CD8-positive, alpha-beta memory T cell (primary cell): ENCODE data around the gene KRT25. TPM values are rescaled to one million over a fixed set of nuclear protein-coding genes. Genes with fewer than 3 reads are reported as not detected.
A peak's percentile ranks its signal among the peaks of the same experiment; 100 is the strongest.

Experiments
- CTCF ChIA-PET: fragments of 350-600 bp; sonication (Branson Sonifier 250); formaldehyde crosslinking; loops from one replicate; lab custom pipeline; 2021; ENCODE audit warnings: antibody characterized with exemption; lab: Charles Lee
- POLR2A ChIA-PET: fragments of 350-600 bp; sonication (Branson Sonifier 250); formaldehyde crosslinking; loops from one replicate; lab custom pipeline; 2021; ENCODE audit warnings: antibody characterized with exemption; lab: Charles Lee
- DNase-seq, 5 donors: peaks; one replicate each; pipeline versions ENCODE4 v3.0.0 to v3.0.0-alpha.2; 2020 to 2022; ENCODE audit warnings: mixed read lengths in 1 of 5
- H3K27ac ChIP-seq: one replicate; pipeline ENCODE4 v1.7.0; 2013; ENCODE audit warnings: low read depth, mild to moderate bottlenecking, low read length, moderate library complexity
- H3K27me3 ChIP-seq: 2 replicates; pipeline ENCODE4 v1.7.0; 2013; ENCODE audit warnings: low read length, mild to moderate bottlenecking; ENCODE audit not compliant: insufficient read depth, poor library complexity, severe bottlenecking
- H3K36me3 ChIP-seq: 2 replicates; pipeline ENCODE4 v1.7.0; 2013; ENCODE audit warnings: mild to moderate bottlenecking, low read length, moderate library complexity; ENCODE audit not compliant: insufficient read depth
- H3K4me1 ChIP-seq: 2 replicates; pipeline ENCODE4 v1.7.0; 2013; ENCODE audit warnings: mild to moderate bottlenecking, low read length, moderate library complexity; ENCODE audit not compliant: insufficient read depth
- H3K4me3 ChIP-seq: 2 replicates; pipeline ENCODE4 v1.7.0; 2013; ENCODE audit warnings: mild to moderate bottlenecking, low read length
- H3K9me3 ChIP-seq: 2 replicates; pipeline ENCODE4 v1.7.0; 2013; ENCODE audit warnings: mild to moderate bottlenecking, low read length
- H3K27ac Mint-ChIP-seq, 8 donors: one replicate each; pipeline ENCODE4 v1.8.0; 2020 to 2021; ENCODE audit warnings: mixed read lengths in 8 of 8, mild to moderate bottlenecking in 6 of 8, inconsistent platforms in 3 of 8, moderate library complexity in 3 of 8
- H3K27me3 Mint-ChIP-seq, 2 donors: one replicate each; pipeline ENCODE4 v1.8.0; 2020 to 2021; ENCODE audit warnings: mixed read lengths in 2 of 2, mild to moderate bottlenecking in 1 of 2, moderate library complexity in 1 of 2
- H3K36me3 Mint-ChIP-seq, 3 donors: one replicate each; pipeline ENCODE4 v1.8.0; 2020 to 2021; ENCODE audit warnings: mixed read lengths in 3 of 3, inconsistent platforms in 1 of 3, mild to moderate bottlenecking in 1 of 3
- H3K4me1 Mint-ChIP-seq, 3 donors: one replicate each; pipeline ENCODE4 v1.8.0; 2020 to 2021; ENCODE audit warnings: mixed read lengths in 3 of 3, inconsistent platforms in 1 of 3, mild to moderate bottlenecking in 1 of 3
- H3K4me3 Mint-ChIP-seq, 7 donors: one replicate each; pipeline ENCODE4 v1.8.0; 2020 to 2021; ENCODE audit warnings: mixed read lengths in 7 of 7, mild to moderate bottlenecking in 6 of 7, moderate library complexity in 4 of 7, inconsistent platforms in 2 of 7
- H3K9me3 Mint-ChIP-seq, 5 donors: one replicate each; pipeline ENCODE4 v1.8.0; 2020 to 2022; ENCODE audit warnings: mixed read lengths in 5 of 5, mild to moderate bottlenecking in 3 of 5, moderate library complexity in 2 of 5, inconsistent platforms in 1 of 5
- polyA plus RNA-seq: library from polyadenylated mRNA; unstranded; fragments of 300-500 nt; fragmentation: Illumina TruSeq; gene quantifications from one replicate; pipeline ENCODE4 v1.2.3, GENCODE V29; 2021
- total RNA-seq, 2 experiments: library from RNA; stranded (reverse); gene quantifications; one replicate each; pipeline ENCODE4 v1.2.3, GENCODE V29; 2021

KRT25 gene
- total and polyA plus RNA-seq, 3 experiments from 2014 or later, result not detected

DNA sequence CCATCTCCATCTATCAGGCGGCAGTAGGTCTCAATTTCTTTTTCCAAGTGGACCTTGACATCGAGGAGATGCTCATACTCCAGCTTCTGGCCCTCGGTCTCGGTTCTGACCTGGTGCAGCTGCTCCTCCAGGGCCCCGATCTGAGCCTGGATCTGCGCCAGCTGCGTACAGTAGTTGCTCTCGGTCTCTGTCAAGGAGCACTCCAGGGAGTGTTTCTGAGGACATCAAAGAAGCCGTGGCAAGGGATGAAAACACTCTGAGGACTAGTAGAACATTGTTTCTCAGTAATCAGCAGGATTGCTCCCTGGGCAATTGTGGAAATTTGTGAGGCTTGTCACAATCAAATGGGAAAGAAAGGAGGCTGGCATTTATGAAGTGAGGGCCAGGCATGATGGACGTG lies 38.7 kb upstream of the KRT25 start:
- POLR2A ChIA-PET, result no interaction called here

GRCh38 chr17:40791787-40792436 lies 36.8 kb upstream of the KRT25 start:
- H3K9me3 ChIP-seq, result no peaks in the 10 kb centered on the region
- no peaks in the 10 kb centered on the region for H3K36me3 ChIP-seq
- H3K27me3 ChIP-seq, result peaks cover 6% of the 10 kb centered on the region
- Mint-ChIP-seq H3K27ac (no peak overlapping the region), H3K4me3 (no peak overlapping the region), H3K4me1 (no peaks in the 10 kb centered on the region), H3K27me3 (peaks cover 21 to 38% of the 10 kb centered on the region in 2 donors), H3K36me3 (no peaks in the 10 kb centered on the region), H3K9me3 (no peaks in the 10 kb centered on the region)
- H3K27ac ChIP-seq, result no peak overlapping the region
- ChIA-PET POLR2A (no interaction called here), CTCF (no interaction called here)
- H3K4me3 ChIP-seq, result no peak overlapping the region
- H3K4me1 ChIP-seq, result no peaks in the 10 kb centered on the region
- DNase-seq, result no peak

More for the DNA sequence above, 38.7 kb upstream of the KRT25 start:
- CTCF ChIA-PET, result no interaction called here
- Mint-ChIP-seq H3K27ac (no peak overlapping the region), H3K9me3 (no peaks in the 10 kb centered on the region), H3K4me3 (no peak overlapping the region), H3K36me3 (no peaks in the 10 kb centered on the region), H3K4me1 (no peaks in the 10 kb centered on the region), H3K27me3 (peaks cover 28 to 47% of the 10 kb centered on the region in 2 donors)
- Histone ChIP-seq H3K27ac (no peak overlapping the region), H3K36me3 (no peaks in the 10 kb centered on the region), H3K4me1 (no peaks in the 10 kb centered on the region), H3K9me3 (no peaks in the 10 kb centered on the region), H3K4me3 (no peak overlapping the region), H3K27me3 (peaks cover 6% of the 10 kb centered on the region)
- no peak for DNase-seq

- Mint-ChIP-seq H3K36me3 (no peaks in the 10 kb centered on the region), H3K4me1 (no peaks in the 10 kb centered on the region), H3K27ac (no peak overlapping the region), H3K27me3 (peaks cover 16 to 32% of the 10 kb centered on the region in 2 donors), H3K4me3 (no peak overlapping the region), H3K9me3 (no peaks in the 10 kb centered on the region)
- no peaks in the 10 kb centered on the region for H3K4me1 ChIP-seq
- POLR2A ChIA-PET, result no interaction called here
- H3K36me3 ChIP-seq, result no peaks in the 10 kb centered on the region
- H3K27ac ChIP-seq, result no peak overlapping the region
- H3K27me3 ChIP-seq, result peaks cover 6% of the 10 kb centered on the region
- DNase-seq, result no peak
- H3K9me3 ChIP-seq, result no peaks in the 10 kb centered on the region
- no peak overlapping the region for H3K4me3 ChIP-seq
- CTCF ChIA-PET, result no interaction called here
Observed at GRCh38 chr17:40791111-40791510, 36.0 kb upstream of the KRT25 start.

- Histone ChIP-seq H3K4me3 (no peak within 1 kb of the TSS), H3K27ac (no peak within 1 kb of the TSS), H3K36me3 (no peaks in the 10 kb centered on the region), H3K27me3 (peaks cover 15% of the 10 kb centered on the region), H3K4me1 (no peaks in the 10 kb centered on the region), H3K9me3 (no peaks in the 10 kb centered on the region)
- H3K4me1 Mint-ChIP-seq, result peaks cover 0 to 8% (median 4%) of the 10 kb centered on the region in 3 donors
- CTCF ChIA-PET, result no interaction called here
- no peaks in the 10 kb centered on the region for H3K36me3 Mint-ChIP-seq
- no peaks in the 10 kb centered on the region for H3K9me3 Mint-ChIP-seq
- H3K27ac Mint-ChIP-seq, result no peak within 1 kb of the TSS
- DNase-seq, result no peak
- no peak within 1 kb of the TSS for H3K4me3 Mint-ChIP-seq
- H3K27me3 Mint-ChIP-seq, result peaks cover 38 to 71% of the 10 kb centered on the region in 2 donors
- POLR2A ChIA-PET, result no interaction called here
Observed at GRCh38 chr17:40782450-40782849, 27.3 kb upstream of the KRT25 start, which contains the start of gene KRT27. Gene KRT27 (minus strand): TSS chr17:40782550. CDS start chr17:40782493, 57 bp downstream.

GRCh38 chr17:40779181-40779909 lies 24.2 kb upstream of the KRT25 start:
- Mint-ChIP-seq H3K9me3 (peaks cover 0 to 2% (median 0%) of the 10 kb centered on the region in 5 donors), H3K27me3 (peaks cover 45 to 84% of the 10 kb centered on the region in 2 donors), H3K4me1 (peaks cover 0 to 8% (median 4%) of the 10 kb centered on the region in 3 donors), H3K36me3 (no peaks in the 10 kb centered on the region), H3K4me3 (peak overlapping the region in 3 of 7 donors; percentile 15 to 59 (median 29)), H3K27ac (no peak overlapping the region)
- ChIA-PET CTCF (interaction anchor here (0.6 kb wide), 1 partner anchor 1200 kb away, joined by 3 read pairs; no protein-coding TSS in a partner anchor), POLR2A (no interaction called here)
- Histone ChIP-seq H3K4me3 (no peak overlapping the region), H3K4me1 (no peaks in the 10 kb centered on the region), H3K9me3 (no peaks in the 10 kb centered on the region), H3K27ac (no peak overlapping the region), H3K36me3 (no peaks in the 10 kb centered on the region), H3K27me3 (peaks cover 19% of the 10 kb centered on the region)
- peak in 1 of 5 donors; percentile 2 for DNase-seq

DNA sequence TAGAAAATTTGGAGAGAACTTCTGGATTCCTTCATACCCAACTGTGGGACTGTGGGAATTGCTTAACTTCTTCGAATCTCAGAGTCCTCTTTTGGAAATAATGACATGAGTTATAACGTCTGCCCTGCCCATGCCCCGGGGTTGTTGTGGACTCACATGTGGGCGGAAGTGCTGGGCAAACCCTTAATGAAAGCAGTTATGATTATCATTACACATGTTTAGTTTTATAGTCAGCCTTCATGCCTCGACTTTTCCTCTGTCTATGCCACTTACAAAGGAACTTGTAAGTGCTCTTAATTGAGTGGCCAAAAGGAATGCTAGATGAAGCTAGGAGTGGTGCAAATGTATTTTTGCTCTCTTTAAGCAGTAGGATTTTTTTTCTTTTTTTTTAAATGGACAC lies 23.3 kb upstream of the KRT25 start:
- ChIA-PET CTCF (no interaction called here), POLR2A (no interaction called here)
- H3K4me1 ChIP-seq, result no peaks in the 10 kb centered on the region
- H3K27ac Mint-ChIP-seq, result no peak overlapping the region
- no peaks in the 10 kb centered on the region for H3K9me3 ChIP-seq
- H3K27me3 Mint-ChIP-seq, result peaks cover 44 to 86% of the 10 kb centered on the region in 2 donors
- H3K4me3 ChIP-seq, result no peak overlapping the region
- no peaks in the 10 kb centered on the region for H3K36me3 Mint-ChIP-seq
- DNase-seq, result no peak
- H3K27ac ChIP-seq, result no peak overlapping the region
- H3K9me3 Mint-ChIP-seq, result peaks cover 0 to 2% (median 0%) of the 10 kb centered on the region in 5 donors
- no peak overlapping the region for H3K4me3 Mint-ChIP-seq
- H3K27me3 ChIP-seq, result peaks cover 19% of the 10 kb centered on the region
- peaks cover 0 to 8% (median 4%) of the 10 kb centered on the region in 3 donors for H3K4me1 Mint-ChIP-seq
- no peaks in the 10 kb centered on the region for H3K36me3 ChIP-seq

DNA sequence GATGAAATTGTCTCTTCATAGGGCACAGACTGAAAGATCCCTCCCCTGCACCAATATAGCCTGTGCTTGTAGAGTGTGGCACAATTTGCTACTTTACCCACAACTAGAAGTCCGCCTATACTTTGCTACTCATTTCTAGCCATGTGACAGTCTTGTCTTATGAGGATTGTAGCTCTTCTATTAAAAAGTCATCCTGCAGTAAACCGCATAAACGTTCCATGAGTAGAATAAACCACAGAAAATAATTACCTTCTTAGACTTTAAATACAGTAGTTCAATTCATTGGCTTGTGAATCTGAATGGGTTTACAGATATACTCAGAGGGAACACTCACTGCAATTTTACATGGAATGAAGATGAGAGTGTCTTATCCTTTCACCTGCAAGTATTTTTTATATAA lies 22.8 kb upstream of the KRT25 start:
- no peak overlapping the region for H3K27ac ChIP-seq
- peaks cover 21% of the 10 kb centered on the region for H3K27me3 ChIP-seq
- POLR2A ChIA-PET, result no interaction called here
- no peak for DNase-seq
- no peaks in the 10 kb centered on the region for H3K9me3 ChIP-seq
- Mint-ChIP-seq H3K9me3 (peaks cover 0 to 2% (median 0%) of the 10 kb centered on the region in 5 donors), H3K4me3 (no peak overlapping the region), H3K4me1 (peaks cover 0 to 8% (median 4%) of the 10 kb centered on the region in 3 donors), H3K27me3 (peaks cover 42 to 83% of the 10 kb centered on the region in 2 donors), H3K27ac (peak overlapping the region in 1 of 8 donors; percentile 20), H3K36me3 (no peaks in the 10 kb centered on the region)
- no peaks in the 10 kb centered on the region for H3K4me1 ChIP-seq
- CTCF ChIA-PET, result interaction anchor here (1.6 kb wide), 2 partner anchors 15 to 771 kb away, joined by 3 to 4 read pairs; no protein-coding TSS in a partner anchor
- H3K4me3 ChIP-seq, result no peak overlapping the region
- no peaks in the 10 kb centered on the region for H3K36me3 ChIP-seq

- no peak overlapping the region for H3K27ac Mint-ChIP-seq
- H3K27me3 Mint-ChIP-seq, result peaks cover 45 to 83% of the 10 kb centered on the region in 2 donors
- POLR2A ChIA-PET, result no interaction called here
Observed at GRCh38 chr17:40777459-40777858, 22.3 kb upstream of the KRT25 start.

More at GRCh38 chr17:40777459-40777858, 22.3 kb upstream of the KRT25 start:
- Mint-ChIP-seq H3K4me3 (no peak overlapping the region), H3K4me1 (peaks cover 0 to 8% (median 4%) of the 10 kb centered on the region in 3 donors), H3K9me3 (peaks cover 0 to 2% (median 0%) of the 10 kb centered on the region in 5 donors), H3K36me3 (no peaks in the 10 kb centered on the region)
- no peak overlapping the region for H3K27ac ChIP-seq
- CTCF ChIA-PET, result interaction anchor here (1.6 kb wide), 2 partner anchors 15 to 771 kb away, joined by 3 to 4 read pairs; no protein-coding TSS in a partner anchor
- no peaks in the 10 kb centered on the region for H3K36me3 ChIP-seq
- H3K4me1 ChIP-seq, result no peaks in the 10 kb centered on the region
- peaks cover 26% of the 10 kb centered on the region for H3K27me3 ChIP-seq
- H3K9me3 ChIP-seq, result no peaks in the 10 kb centered on the region
- DNase-seq, result no peak
- no peak overlapping the region for H3K4me3 ChIP-seq
